ENCODE results near the gene PNMA3. TPM values are rescaled to one million over a fixed set of nuclear protein-coding genes. Genes with fewer than 3 reads are reported as not detected.
A peak's percentile ranks its signal among the peaks of the same experiment; 100 is the strongest.
"Not testable (repeated sequence)": the region's sequence is repeated elsewhere in the genome, so short reads cannot be mapped to it uniquely, and the experiment has no call there.

PNMA3 gene, protein sequence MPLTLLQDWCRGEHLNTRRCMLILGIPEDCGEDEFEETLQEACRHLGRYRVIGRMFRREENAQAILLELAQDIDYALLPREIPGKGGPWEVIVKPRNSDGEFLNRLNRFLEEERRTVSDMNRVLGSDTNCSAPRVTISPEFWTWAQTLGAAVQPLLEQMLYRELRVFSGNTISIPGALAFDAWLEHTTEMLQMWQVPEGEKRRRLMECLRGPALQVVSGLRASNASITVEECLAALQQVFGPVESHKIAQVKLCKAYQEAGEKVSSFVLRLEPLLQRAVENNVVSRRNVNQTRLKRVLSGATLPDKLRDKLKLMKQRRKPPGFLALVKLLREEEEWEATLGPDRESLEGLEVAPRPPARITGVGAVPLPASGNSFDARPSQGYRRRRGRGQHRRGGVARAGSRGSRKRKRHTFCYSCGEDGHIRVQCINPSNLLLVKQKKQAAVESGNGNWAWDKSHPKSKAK
- 1.1 TPM for polyA plus RNA-seq (2012; ENCODE audit: low read depth, missing spikeins)

DNA sequence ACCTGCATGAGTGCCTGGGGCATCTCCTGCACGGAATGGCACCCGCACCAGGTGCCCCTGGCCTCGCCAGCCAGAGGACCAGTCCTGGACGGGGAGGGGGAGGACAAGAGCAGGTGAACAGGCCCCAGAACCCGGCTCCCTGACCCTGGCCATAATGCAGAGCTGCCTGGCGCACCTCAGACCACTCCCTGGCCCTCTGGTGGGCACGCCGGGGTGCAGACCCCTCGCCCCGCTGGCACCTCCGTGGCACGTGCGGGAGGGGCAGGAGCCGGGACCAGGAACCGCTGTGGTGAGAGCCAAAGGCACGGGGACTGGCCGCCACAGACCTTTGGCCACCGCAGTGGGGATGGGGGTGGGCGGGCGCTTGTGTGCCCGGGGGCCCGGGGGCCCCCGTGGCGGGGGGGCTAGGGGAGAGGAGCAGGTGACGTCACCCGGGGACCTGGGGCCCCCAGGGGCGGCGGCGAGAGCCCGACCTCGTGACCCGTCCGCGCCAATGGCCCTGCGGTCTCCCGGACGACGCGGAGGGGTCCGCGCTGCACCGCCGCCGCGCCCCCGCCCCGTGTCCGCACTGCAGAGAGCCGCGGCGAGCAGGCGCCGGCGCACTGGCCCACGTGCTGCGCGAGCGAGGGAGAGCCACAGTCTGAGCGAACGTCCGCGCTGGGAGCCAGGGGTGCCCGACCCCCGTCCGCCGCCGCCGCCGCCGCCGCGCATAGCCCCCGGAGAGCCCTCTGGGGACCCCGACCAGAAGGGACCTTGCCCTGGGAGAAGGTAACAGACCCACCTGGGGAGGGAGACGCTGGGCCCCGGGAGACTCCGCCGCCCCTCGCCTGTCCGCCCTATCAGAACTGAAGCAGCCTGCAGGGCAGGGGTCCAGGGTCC is at the start of gene PNMA3:
Gene PNMA3 (plus strand): TSS at position 600 of the 879 bp plus-strand sequence. CDS start 586 bp downstream, outside the sequence.
- TF ChIP-seq SPI1 (IDR thresholded peaks at IDR 0.05; ENCODE audit: low read depth, low read length) (no peak), PAX5 (IDR thresholded peaks at IDR 0.05; ENCODE audit: insufficient read depth, low read length, severe bottlenecking) (no peak), POLR2AphosphoS5 (IDR thresholded peaks at IDR 0.05; ENCODE audit: low read depth, low read length) (no peak), POLR2A (IDR thresholded peaks at IDR 0.05; ENCODE audit: low read depth, low read length) (no peak), TAF1 (IDR thresholded peaks at IDR 0.05; ENCODE audit: low read depth, low read length) (no peak), POU2F2 (IDR thresholded peaks at IDR 0.05; ENCODE audit: low read depth, low read length) (no peak)
- DNase-seq (ENCODE audit: insufficient read length, low spot score) (no peak), FAIRE-seq (no peak)

DNA sequence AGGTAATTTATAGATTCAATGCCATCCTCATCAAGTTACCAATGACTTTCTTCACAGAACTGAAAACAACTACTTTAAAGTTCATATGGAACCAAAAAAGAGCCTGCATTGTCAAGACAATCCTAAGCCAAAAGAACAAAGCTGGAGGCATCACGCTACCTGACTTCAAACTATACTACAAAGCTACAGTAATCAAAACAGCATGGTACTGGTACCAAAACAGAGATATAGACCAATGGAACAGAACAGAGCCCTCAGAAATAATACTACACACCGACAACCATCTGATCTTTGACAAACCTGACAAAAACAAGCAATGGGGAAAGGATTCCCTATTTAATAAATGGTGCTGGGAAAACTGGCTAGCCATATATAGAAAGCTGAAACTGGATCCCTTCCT is 39.1 kb upstream of the PNMA3 start:
- DNase-seq (ENCODE audit: insufficient read length, low spot score); FAIRE-seq: not testable (repeated sequence)

DNA sequence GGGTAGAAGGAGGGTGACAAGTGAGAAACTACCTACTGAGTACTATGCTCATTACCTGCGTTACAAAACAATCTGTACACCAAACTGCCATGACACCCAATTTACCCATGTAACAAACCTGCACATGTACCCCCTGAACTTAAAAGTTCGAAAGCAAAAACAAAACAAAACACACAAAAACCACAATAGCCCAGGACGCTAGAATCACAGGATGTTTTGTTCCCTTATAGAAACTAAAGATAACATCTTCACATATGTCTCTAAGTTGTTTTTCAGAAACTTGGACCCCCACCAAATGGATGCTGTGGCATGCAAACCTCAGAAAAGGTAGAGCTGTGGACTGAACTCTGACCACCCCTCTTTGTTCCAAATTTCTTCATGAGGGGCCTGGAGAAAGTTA is 37.1 kb upstream of the PNMA3 start:
- no peak for TF ChIP-seq POLR2A (IDR thresholded peaks at IDR 0.05; ENCODE audit: low read depth, low read length)
- TF ChIP-seq SPI1 (IDR thresholded peaks at IDR 0.05; ENCODE audit: low read depth, low read length): no peak
- TF ChIP-seq POU2F2 (IDR thresholded peaks at IDR 0.05; ENCODE audit: low read depth, low read length): no peak
- no peak for TF ChIP-seq TAF1 (IDR thresholded peaks at IDR 0.05; ENCODE audit: low read depth, low read length)
- TF ChIP-seq POLR2AphosphoS5 (IDR thresholded peaks at IDR 0.05; ENCODE audit: low read depth, low read length): no peak
- no peak for TF ChIP-seq PAX5 (IDR thresholded peaks at IDR 0.05; ENCODE audit: insufficient read depth, low read length, severe bottlenecking)
- DNase-seq (ENCODE audit: insufficient read length, low spot score): no peak
- FAIRE-seq: no peak

DNA sequence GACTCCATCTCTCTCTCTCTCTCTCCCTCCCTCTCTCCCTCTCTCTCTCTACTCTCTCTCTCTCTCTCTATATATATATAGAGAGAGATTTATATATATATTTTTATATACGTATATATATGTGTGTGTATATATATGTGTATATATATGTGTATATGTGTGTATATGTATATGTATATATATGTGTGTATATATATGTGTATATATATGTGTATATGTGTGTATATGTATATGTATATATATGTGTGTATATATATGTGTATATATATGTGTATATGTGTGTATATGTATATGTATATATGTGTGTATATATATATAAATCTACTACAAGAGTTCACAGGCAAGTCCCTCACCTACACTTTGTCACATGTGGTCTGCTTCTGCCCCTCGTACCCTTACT is 29.8 kb upstream of the PNMA3 start:
- not testable (repeated sequence) for FAIRE-seq; DNase-seq (ENCODE audit: insufficient read length, low spot score)

DNA sequence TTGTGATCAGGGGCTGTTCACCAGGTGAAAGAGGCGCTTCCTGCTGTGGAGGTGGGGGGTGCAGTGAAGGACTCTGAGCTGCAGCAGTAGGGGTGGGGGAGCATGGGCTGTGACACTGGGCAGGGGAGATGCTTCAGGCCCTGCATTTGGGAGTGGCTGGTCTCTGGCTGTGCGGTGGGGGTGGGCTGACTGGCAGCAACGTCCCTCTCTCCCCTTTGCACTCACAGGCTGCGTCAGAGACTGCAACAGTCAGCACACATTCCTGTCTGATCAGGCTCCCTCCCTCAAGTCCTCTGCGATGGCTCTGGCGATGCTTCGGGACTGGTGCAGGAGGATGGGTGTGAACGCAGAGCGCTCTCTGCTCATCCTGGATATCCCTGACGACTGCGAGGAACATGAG is 27.8 kb upstream of the PNMA3 start:
- not testable (repeated sequence) for FAIRE-seq; DNase-seq (ENCODE audit: insufficient read length, low spot score)

DNA sequence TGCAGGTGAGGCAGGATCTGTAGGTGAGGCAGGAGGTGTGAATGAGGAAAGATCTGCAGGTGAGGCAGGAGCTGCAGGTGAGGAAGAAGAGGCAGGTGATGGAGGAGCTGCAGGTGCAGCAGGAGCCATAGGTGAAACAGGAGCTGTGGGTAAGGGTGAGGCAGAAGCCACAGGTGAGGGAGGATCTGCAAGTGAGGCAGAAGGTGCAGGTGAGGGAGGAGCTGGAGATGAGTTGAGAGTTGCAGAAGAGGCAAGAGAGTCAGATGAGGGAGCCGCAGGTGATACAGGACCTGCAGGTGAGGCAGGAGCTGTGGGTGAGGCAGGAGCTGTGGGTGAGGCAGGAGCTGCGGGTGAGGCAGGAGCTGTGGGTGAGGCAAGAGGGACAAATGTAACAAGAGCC is 27.1 kb upstream of the PNMA3 start:
- DNase-seq (ENCODE audit: insufficient read length, low spot score) (no peak), FAIRE-seq (no peak)
- TF ChIP-seq SPI1 (IDR thresholded peaks at IDR 0.05; ENCODE audit: low read depth, low read length) (no peak), POLR2A (IDR thresholded peaks at IDR 0.05; ENCODE audit: low read depth, low read length) (no peak), POLR2AphosphoS5 (IDR thresholded peaks at IDR 0.05; ENCODE audit: low read depth, low read length) (no peak), PAX5 (IDR thresholded peaks at IDR 0.05; ENCODE audit: insufficient read depth, low read length, severe bottlenecking) (no peak), POU2F2 (IDR thresholded peaks at IDR 0.05; ENCODE audit: low read depth, low read length) (no peak), TAF1 (IDR thresholded peaks at IDR 0.05; ENCODE audit: low read depth, low read length) (no peak)

DNA sequence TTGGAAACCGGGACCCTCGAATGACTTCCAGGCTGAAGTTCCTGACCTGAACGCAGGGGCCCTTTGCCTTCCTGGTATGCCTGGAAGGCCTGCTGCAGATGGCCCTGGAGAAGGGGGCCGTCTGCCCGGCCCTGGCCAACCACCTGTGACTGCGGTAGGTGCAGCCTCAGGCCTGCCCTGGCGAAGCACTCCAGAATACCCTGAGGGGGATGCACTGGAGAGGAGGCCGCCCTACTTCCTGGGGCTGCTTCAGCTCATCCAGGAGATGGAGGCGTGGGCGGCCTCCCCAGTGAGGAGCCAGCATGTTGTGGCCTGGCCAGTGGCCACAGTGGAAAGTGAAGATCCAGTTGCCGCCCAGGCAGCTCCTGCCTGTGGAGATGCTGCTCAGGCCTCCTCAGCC is 26.4 kb upstream of the PNMA3 start:
- TF ChIP-seq POU2F2 (IDR thresholded peaks at IDR 0.05; ENCODE audit: low read depth, low read length) (no peak), SPI1 (IDR thresholded peaks at IDR 0.05; ENCODE audit: low read depth, low read length) (no peak), POLR2AphosphoS5 (IDR thresholded peaks at IDR 0.05; ENCODE audit: low read depth, low read length) (no peak), TAF1 (IDR thresholded peaks at IDR 0.05; ENCODE audit: low read depth, low read length) (no peak), POLR2A (IDR thresholded peaks at IDR 0.05; ENCODE audit: low read depth, low read length) (no peak), PAX5 (IDR thresholded peaks at IDR 0.05; ENCODE audit: insufficient read depth, low read length, severe bottlenecking) (no peak)
- no peak for DNase-seq (ENCODE audit: insufficient read length, low spot score)
- FAIRE-seq: no peak

DNA sequence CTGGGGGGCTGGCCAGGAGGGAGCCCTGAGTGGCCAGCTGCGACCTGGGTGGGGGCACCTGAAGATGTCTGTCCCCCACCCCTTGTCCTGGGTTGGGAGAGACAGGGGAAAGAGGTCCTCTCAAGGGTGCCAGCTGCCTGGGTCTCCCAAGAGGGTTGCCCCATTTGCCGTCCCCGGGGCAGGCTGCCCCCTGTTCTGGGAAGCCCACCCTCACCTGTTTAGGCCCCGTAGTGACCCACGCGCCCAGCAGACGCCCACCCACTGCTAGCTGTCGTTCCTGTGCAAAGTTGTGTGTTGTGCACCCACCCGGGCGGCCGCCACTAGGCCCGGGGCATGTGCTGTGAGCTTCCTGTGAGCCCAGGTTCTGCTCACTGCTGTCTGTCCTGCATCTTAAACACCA is 25.5 kb upstream of the PNMA3 start:
- TF ChIP-seq TAF1 (IDR thresholded peaks at IDR 0.05; ENCODE audit: low read depth, low read length): no peak
- no peak for TF ChIP-seq PAX5 (IDR thresholded peaks at IDR 0.05; ENCODE audit: insufficient read depth, low read length, severe bottlenecking)
- TF ChIP-seq POU2F2 (IDR thresholded peaks at IDR 0.05; ENCODE audit: low read depth, low read length): no peak
- no peak for TF ChIP-seq POLR2A (IDR thresholded peaks at IDR 0.05; ENCODE audit: low read depth, low read length)
- no peak for TF ChIP-seq POLR2AphosphoS5 (IDR thresholded peaks at IDR 0.05; ENCODE audit: low read depth, low read length)
- no peak for TF ChIP-seq SPI1 (IDR thresholded peaks at IDR 0.05; ENCODE audit: low read depth, low read length)
- FAIRE-seq: peak; percentile 38
- DNase-seq (ENCODE audit: insufficient read length, low spot score): no peak

DNA sequence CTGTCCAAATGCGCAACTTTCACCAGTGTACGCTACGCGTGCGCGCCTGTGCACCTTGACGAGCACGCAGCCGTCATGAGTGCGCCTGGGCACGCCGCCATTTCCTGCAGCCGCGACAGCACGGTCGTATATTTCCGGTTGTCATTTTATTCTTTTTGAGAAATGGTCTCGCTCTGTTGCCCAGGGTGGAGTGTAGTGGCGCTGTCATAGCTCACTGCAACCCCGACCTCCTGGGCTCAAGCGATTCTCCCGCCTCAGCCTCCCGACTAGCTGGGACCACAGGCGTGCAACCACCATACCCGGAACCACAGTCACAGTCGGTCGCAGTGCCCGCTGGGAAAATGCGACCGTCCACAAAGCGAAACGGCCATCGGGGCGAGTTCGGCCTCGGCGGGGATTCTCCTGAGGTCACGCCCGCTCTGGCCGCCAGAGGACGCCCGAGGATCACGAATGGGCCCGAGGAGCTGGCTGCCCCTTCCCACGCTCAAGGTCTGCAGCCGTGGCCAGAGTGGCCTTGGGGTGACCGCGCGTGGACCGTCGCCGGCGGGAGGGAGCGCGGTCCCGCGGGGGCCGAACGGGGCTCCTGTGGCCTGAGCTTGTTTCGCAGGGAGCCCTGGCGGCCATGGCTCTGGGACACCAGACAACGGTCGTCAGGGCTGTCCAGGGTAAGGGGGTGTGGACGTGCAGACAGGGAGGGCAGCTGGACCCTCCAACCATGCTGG is 23.7 kb upstream of the PNMA3 start:
- DNase-seq (ENCODE audit: insufficient read length, low spot score) (peak; percentile 68), FAIRE-seq (peak; percentile 99)
- peak; percentile 54; the same call in 1 of the 2 replicates for TF ChIP-seq POLR2AphosphoS5 (IDR thresholded peaks at IDR 0.05; ENCODE audit: low read depth, low read length)
- peak; percentile 66 for TF ChIP-seq TAF1 (IDR thresholded peaks at IDR 0.05; ENCODE audit: low read depth, low read length)
- no peak for TF ChIP-seq SPI1 (IDR thresholded peaks at IDR 0.05; ENCODE audit: low read depth, low read length)
- TF ChIP-seq POLR2A (IDR thresholded peaks at IDR 0.05; ENCODE audit: low read depth, low read length): peak; percentile 66; the same call in 1 of the 2 replicates
- TF ChIP-seq POU2F2 (IDR thresholded peaks at IDR 0.05; ENCODE audit: low read depth, low read length): no peak
- TF ChIP-seq PAX5 (IDR thresholded peaks at IDR 0.05; ENCODE audit: insufficient read depth, low read length, severe bottlenecking): peak; percentile 67

Measured in GM12891 (cell line).